Measurements from ENCODE around the gene SPRTN. TPM values are rescaled to one million over a fixed set of nuclear protein-coding genes. Genes with fewer than 3 reads are reported as not detected.

SPRTN gene
- total RNA-seq, 6 experiments from 2014 or later, result 3.3 to 6.4 (median 4.8) TPM

- DNase-seq, result peak in 1 of 3 donors; percentile 52
- ATAC-seq, result peak; percentile 65 to 87 (median 80)
- no peak overlapping the region for H3K4me3 ChIP-seq
- TF ChIP-seq CTCF (IDR thresholded peaks at IDR 0.05) (no peak), POLR2A (IDR thresholded peaks at IDR 0.05) (peak; percentile 27)
- intact Hi-C loops (cut with DNase I), result no loop called here
- peak overlapping the region; percentile 39 to 56 (median 39) for H3K27ac ChIP-seq
- peaks cover 0 to 52% (median 22%) of the 10 kb centered on the region in 4 donors for H3K4me1 ChIP-seq
- no peaks in the 10 kb centered on the region for H3K9me3 ChIP-seq
- no peaks in the 10 kb centered on the region for H3K27me3 ChIP-seq
- 34% methylated on average over 5 of the region's 5 CpGs for WGBS (ENCODE audit: insufficient coverage, low coverage, low lambda C conversion rate, missing lambda C conversion rate)
- H3K36me3 ChIP-seq, result no peaks in the 10 kb centered on the region
These were observed 45.2 kb downstream of the SPRTN start for GRCh38 chr1:231383159-231383860.

GRCh38 chr1:231384696-231385415, 46.8 kb downstream of the SPRTN start:
- TF ChIP-seq CTCF (IDR thresholded peaks at IDR 0.05) (no peak), POLR2A (IDR thresholded peaks at IDR 0.05) (no peak)
- peak overlapping the region; percentile 39 to 59 (median 56) for H3K27ac ChIP-seq
- WGBS (ENCODE audit: insufficient coverage, low coverage, low lambda C conversion rate, missing lambda C conversion rate), result 74% methylated on average over 4 of the region's 6 CpGs
- H3K4me3 ChIP-seq, result no peak overlapping the region
- H3K4me1 ChIP-seq, result peaks cover 0 to 52% (median 20%) of the 10 kb centered on the region in 4 donors
- intact Hi-C loops (cut with DNase I), result no loop called here
- DNase-seq, result no peak
- peak in 2 of 4 donors; percentile 2 to 29 for ATAC-seq
- H3K9me3 ChIP-seq, result no peaks in the 10 kb centered on the region
- no peaks in the 10 kb centered on the region for H3K36me3 ChIP-seq
- no peaks in the 10 kb centered on the region for H3K27me3 ChIP-seq

GRCh38 chr1:231385416-231385748, 47.3 kb downstream of the SPRTN start:
- peak overlapping the region; percentile 43 to 59 (median 56) for H3K27ac ChIP-seq
- H3K4me1 ChIP-seq, result peaks cover 0 to 52% (median 20%) of the 10 kb centered on the region in 4 donors
- TF ChIP-seq POLR2A (IDR thresholded peaks at IDR 0.05) (no peak), CTCF (IDR thresholded peaks at IDR 0.05) (no peak)
- 26% methylated on average over 2 of the region's 2 CpGs for WGBS (ENCODE audit: insufficient coverage, low coverage, low lambda C conversion rate, missing lambda C conversion rate)
- H3K9me3 ChIP-seq, result no peaks in the 10 kb centered on the region
- H3K36me3 ChIP-seq, result no peaks in the 10 kb centered on the region
- H3K27me3 ChIP-seq, result no peaks in the 10 kb centered on the region
- intact Hi-C loops (cut with DNase I), result no loop called here
- ATAC-seq, result peak; percentile 62 to 78 (median 70)
- no peak overlapping the region for H3K4me3 ChIP-seq
- peak in 1 of 3 donors; percentile 38 for DNase-seq

- intact Hi-C loops (cut with DNase I), result no loop called here
- no peaks in the 10 kb centered on the region for H3K27me3 ChIP-seq
- DNase-seq (no peak), ATAC-seq (peak; percentile 46 to 72 (median 56))
- TF ChIP-seq CTCF (IDR thresholded peaks at IDR 0.05) (no peak), POLR2A (IDR thresholded peaks at IDR 0.05) (no peak)
- H3K4me1 ChIP-seq, result peaks cover 0 to 52% (median 20%) of the 10 kb centered on the region in 4 donors
- peak overlapping the region; percentile 43 to 59 (median 56) for H3K27ac ChIP-seq
- H3K9me3 ChIP-seq, result no peaks in the 10 kb centered on the region
- H3K4me3 ChIP-seq, result no peak overlapping the region
- H3K36me3 ChIP-seq, result no peaks in the 10 kb centered on the region
These were observed 48.4 kb downstream of the SPRTN start for GRCh38 chr1:231386466-231386865.

Measured in right lobe of liver (tissue), 6 donors.